K562 (cell line): ENCODE data around the gene LIMS2.

Experiments
- CEBPB ChIP-seq: fragments of 450-650 bp; IDR thresholded peaks from 2 replicates; pipeline ENCODE4 v1.6.1; 2016; ENCODE audit warnings: missing genetic modification characterization, missing compliant biosample characterization
- CHD4 ChIP-seq: fragments of 200-600 bp; sonication (generic); IDR thresholded peaks from 3 replicates; pipeline ENCODE4 v1.6.1; 2012; ENCODE audit warnings: low read depth, mild to moderate bottlenecking, mixed read lengths, low read length, inconsistent platforms; ENCODE audit not compliant: insufficient read depth, insufficient replicate concordance, poor library complexity, severe bottlenecking
- CTCF ChIP-seq, 3 experiments: IDR thresholded peaks in 2 of 3; conservative IDR thresholded peaks in 1 of 3; 2 replicates each; pipeline ENCODE4 v1.5.1; 2011 to 2012; ENCODE audit warnings: low read length in 3 of 3, mild to moderate bottlenecking in 3 of 3, control low read depth in 2 of 3, improper control_type of control experiment in 1 of 3, inconsistent platforms in 1 of 3, low read depth in 1 of 3, mixed read lengths in 1 of 3, moderate library complexity in 1 of 3; ENCODE audit not compliant: insufficient read depth in 2 of 3
- ELF4 ChIP-seq: fragments of 450-650 bp; formaldehyde crosslinking; IDR thresholded peaks from 2 replicates; pipeline ENCODE4 v1.4.0; 2022; ENCODE audit warnings: missing genetic modification characterization
- FOXM1 ChIP-seq, 2 experiments: fragments of 450-650 bp in 1 of 2; sonication (generic) in 1 of 2; formaldehyde crosslinking in 1 of 2; IDR thresholded peaks; 2 replicates each; pipeline versions ENCODE4 v1.6.1 to v1.9.0; 2017 to 2022; ENCODE audit warnings: low read depth in 2 of 2, mild to moderate bottlenecking in 2 of 2, missing genetic modification reagents in 1 of 2, moderate library complexity in 1 of 2
- HMG20A ChIP-seq: fragments of 450-650 bp; formaldehyde crosslinking; conservative IDR thresholded peaks from 2 replicates; pipeline ENCODE4 v1.4.0; 2020; ENCODE audit warnings: mild to moderate bottlenecking, mixed read lengths
- NFIC ChIP-seq: fragments of 450-650 bp; IDR thresholded peaks from 2 replicates; pipeline ENCODE4 v1.6.1; 2017; ENCODE audit warnings: mild to moderate bottlenecking, inconsistent platforms
- POLR2A ChIP-seq: fragments of 450-650 bp; conservative IDR thresholded peaks from 2 replicates; pipeline ENCODE4 v1.6.1; 2016
- TBP ChIP-seq: optimal IDR thresholded peaks from 2 replicates; pipeline ENCODE3; 2011; ENCODE audit warnings: low read depth, low read length, improper control_type of control experiment
- ZNF121 ChIP-seq: sonication (generic); formaldehyde crosslinking; conservative IDR thresholded peaks from 2 replicates; pipeline ENCODE4 v1.8.0; 2022; ENCODE audit warnings: missing genetic modification reagents
- ZNF165 ChIP-seq: fragments of 250-450 bp; sonication (Bioruptor Pico); IDR thresholded peaks from 2 replicates; pipeline ENCODE4 v1.4.0; 2020; ENCODE audit warnings: borderline replicate concordance
- ZZZ3 ChIP-seq: fragments of 450-650 bp; IDR thresholded peaks from 2 replicates; pipeline ENCODE4 v1.6.1; 2016; ENCODE audit warnings: antibody characterized with exemption, mild to moderate bottlenecking, moderate library complexity

- TF ChIP-seq CTCF (IDR thresholded peaks at IDR 0.05 in 2 of 3, conservative IDR thresholded peaks at IDR 0.05 in 1 of 3; ENCODE audit: insufficient read depth in 2 of 3, low read depth in 1 of 3, low read length in 3 of 3) (no peak), ZNF121 (CRISPR knock-in tag) (no peak), POLR2A (no peak), HMG20A (CRISPR knock-in tag) (no peak), ZNF165 (CRISPR knock-in tag) (no peak), TBP (no peak), CEBPB (tag) (no peak), CHD4 (no peak), FOXM1 (IDR thresholded peaks at IDR 0.05; ENCODE audit: low read depth) (no peak), FOXM1 (CRISPR knock-in tag; IDR thresholded peaks at IDR 0.05; ENCODE audit: low read depth) (no peak), NFIC (no peak), ZZZ3 (no peak), ELF4 (CRISPR knock-in tag) (no peak)
Observed at GRCh38 chr2:127669056-127669455, 6.3 kb downstream of the LIMS2 start.
